Putamen (tissue), 1 donor: Measurements from ENCODE around the gene LRRC40.
"Not testable (repeated sequence)": the region's sequence is repeated elsewhere in the genome, so short reads cannot be mapped to it uniquely, and the experiment has no call there.

Experiments
- DNase-seq: peaks from one replicate; pipeline ENCODE4 v3.0.0-alpha.2; 2016; ENCODE audit warnings: low spot score

The LRRC40 gene

DNA sequence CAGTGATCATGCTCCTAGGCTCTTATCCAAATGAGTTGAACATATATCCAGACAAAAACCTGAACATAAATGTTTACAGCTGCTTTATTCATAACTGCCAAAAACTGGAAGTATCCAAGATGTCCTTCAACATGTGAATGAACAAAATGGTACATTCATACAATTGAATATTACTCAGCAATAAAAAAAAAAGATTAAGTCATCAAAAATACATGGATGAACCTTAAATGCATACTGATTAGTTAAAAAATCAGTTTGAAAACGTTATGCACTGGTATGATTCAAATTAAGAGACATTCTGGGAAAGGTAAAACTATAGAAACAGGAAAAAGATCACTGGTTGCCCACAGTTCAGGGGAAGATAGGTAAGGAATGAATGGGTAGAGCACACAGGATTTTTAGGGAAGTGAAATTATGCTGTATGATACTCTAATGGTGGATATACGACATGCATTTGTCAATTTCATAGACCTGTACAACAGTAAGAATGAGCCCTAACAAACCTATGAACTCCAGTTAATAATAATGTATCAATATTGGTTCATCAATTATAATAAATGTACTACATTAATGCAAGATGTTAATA is 3.1 kb downstream of the LRRC40 start:
- no peak for DNase-seq

GRCh38 chr1:70200065-70200464 is 5.3 kb downstream of the LRRC40 start:
- no peak for DNase-seq

- no peak for DNase-seq
These were observed 9.0 kb downstream of the LRRC40 start for GRCh38 chr1:70196333-70196732.

DNA sequence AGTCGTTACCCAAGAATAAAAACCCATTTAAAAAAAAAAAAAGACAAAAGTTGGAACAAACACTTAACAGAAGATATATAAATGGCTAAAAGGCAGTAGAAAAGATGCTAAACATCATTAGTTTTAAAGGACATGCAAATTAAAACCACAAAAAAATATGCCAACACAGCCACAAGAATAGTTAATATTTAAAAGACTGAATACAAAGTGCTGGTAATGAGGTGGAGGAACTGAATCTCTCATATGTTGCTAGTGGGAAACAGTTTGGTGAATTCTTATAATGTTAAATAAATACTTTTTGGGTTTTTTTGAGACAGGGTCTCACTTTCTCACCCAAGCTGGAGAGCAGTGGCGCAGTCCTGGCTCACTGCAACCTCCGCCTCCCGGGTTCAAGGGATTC is 10.0 kb downstream of the LRRC40 start:
- DNase-seq: no peak

DNA sequence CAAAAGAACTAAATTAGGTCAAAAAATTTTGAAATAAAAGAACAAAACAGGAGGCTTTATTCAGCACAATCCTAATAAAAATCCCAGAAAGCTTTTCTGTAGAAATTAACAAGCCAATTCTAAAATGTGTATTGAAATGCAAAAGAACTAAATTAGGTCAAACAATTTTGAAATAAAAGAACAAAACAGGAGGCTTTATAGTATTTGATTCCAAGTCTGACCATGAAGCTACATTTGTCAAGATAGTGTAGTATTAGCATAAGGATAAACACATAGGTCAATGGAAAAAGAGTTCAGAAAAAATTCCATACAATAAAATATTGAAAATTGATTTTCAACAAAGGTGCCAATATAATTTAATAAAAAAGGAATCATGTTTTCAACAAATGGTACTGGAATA is 10.8 kb downstream of the LRRC40 start:
- no peak for DNase-seq

DNA sequence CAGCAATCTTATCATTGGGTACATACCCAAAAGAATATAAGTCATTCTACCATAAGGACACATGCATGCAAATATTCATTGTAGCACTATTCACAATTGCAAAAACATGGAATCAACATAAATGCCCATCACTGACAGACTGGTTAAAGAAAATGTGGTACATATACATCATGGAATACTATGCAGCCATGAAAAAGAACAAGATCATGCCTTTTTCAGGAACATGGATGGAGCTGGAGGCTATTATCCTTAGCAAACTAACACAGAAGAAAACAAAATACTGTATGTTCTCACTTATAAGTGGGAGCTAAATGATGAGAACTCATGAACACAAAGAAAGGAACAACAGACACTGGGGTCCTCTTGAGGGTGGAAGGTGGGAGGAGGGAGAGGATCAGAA is 12.9 kb downstream of the LRRC40 start:
- DNase-seq: not testable (repeated sequence)

- no peak for DNase-seq
These were observed 15.2 kb downstream of the LRRC40 start for GRCh38 chr1:70190180-70190579.

GRCh38 chr1:70188522-70188921 is 16.9 kb downstream of the LRRC40 start:
- no peak for DNase-seq

- not testable (repeated sequence) for DNase-seq
These were observed 20.2 kb downstream of the LRRC40 start for GRCh38 chr1:70185181-70185580.

- DNase-seq: no peak
These were observed 33.9 kb downstream of the LRRC40 start for GRCh38 chr1:70171512-70171911.

DNA sequence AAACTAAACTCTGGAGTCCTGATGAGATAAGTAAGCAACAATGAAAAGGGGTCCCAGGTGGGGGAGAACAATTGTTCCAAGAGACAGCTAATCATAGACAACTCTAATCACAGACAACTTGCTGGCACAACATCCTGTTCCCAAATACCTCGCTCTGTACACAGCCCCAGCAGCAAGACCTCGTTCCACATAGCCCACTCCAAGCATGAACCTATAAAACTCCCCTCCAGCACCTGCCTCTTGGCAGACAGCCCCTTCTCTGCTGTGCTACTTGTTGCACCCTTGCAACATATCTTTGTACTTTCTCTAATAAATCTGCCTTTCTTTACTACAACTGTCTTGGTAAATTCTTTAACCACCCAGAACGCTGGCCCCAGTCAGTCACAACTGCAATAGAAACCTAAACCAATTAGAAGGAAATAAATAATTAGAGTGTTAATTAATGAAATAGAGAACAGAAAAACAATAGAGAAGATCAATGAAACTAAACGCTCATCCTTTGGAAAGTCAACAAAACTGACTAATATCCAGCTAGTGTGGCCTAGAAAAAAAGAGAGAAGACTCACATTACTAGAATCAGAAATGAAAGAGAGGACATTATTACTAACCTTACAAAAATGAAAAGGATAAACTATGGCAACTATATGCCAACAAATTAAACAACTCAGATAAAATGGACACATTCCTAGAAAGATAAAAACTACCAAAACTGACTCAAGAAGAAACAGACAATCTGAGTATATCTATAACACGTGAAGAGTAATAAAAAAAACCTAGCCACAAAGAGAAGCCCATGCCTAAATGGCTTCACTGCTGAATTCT is 36.1 kb downstream of the LRRC40 start:
- no peak for DNase-seq

DNA sequence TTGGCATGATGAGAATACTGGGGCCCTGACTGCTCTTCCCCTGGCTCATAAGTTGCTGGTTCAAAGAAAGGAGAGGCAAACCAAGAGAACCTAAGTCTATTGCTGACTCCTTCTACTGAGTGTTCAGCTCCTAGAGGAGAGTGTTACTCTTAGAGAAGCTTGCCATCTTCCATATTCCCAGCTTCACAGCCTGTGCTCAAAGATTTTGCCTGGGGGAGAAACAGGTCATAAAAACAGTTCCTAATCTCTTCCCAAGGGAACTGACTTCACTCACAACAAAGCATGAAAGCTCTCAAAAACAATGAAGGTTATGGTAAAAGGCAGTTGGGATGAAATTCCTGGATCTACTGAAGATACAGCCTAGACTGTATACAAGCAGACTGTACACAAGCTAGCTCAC is 37.1 kb downstream of the LRRC40 start:
- DNase-seq: no peak

DNA sequence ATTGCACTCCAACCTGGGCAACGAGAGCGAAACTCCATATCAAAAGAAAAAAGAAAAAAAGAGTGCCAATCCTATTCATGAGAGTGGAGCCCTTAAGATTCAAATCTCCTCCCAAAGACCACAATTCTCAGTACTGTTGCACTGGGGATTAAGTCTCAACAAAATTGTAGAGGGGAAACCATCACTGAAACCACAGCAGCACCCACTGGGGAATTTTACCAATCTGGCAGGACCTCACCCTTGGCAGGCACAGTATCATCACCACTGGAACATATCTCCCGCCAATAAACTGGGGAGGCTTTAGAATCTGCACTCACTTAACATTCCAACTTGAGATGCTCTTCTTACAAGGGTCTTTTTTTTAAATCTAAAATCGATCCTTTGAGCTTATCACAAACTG is 41.0 kb downstream of the LRRC40 start:
- no peak for DNase-seq

DNA sequence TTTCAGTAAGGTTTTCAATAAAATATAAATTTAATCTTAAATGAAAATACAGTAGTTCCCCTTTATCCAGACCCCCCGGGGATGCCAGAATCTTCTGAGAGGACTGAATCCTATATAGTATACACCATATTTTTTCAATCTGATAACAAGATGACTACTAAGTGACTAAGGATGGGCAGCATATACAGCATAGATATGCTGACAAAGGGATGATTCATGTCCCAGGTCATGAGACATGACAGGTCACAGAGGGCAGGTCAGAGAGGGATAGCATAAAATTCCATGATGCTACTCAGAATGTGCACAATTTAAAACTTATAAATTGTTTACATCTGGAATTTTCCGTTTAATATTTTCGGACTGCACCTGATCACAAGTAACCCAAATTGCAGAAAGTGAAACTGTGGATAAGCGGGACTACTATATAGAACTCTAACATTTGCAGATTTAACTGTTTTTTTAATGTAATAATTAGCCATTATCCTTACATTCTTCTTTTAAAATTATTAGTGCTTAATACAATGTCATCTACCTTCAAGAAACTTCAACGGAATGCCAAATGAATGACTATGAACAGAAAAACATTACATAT is 48.8 kb downstream of the LRRC40 start:
- DNase-seq: no peak

DNA sequence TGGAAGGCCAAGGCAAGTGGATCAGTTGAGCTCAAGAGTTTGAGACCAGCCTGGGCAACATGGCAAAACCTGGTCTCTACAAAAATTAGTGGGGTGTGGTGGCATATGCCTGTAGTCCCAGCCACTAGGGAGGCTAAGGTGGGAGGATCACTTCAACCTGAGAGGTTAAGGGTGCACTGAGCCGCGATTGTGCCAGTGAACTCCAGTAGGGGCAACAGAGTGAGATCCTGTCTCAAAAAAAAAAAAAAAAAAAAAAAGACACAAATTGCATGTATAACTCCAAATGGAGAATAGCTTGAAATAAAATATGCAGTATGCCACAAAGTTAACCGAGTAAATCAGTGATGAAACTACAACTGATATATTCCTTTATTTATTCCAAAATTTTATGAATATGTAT is 51.6 kb downstream of the LRRC40 start:
- DNase-seq: no peak

- no peak for DNase-seq
These were observed 54.9 kb downstream of the LRRC40 start for GRCh38 chr1:70150444-70150843.

DNA sequence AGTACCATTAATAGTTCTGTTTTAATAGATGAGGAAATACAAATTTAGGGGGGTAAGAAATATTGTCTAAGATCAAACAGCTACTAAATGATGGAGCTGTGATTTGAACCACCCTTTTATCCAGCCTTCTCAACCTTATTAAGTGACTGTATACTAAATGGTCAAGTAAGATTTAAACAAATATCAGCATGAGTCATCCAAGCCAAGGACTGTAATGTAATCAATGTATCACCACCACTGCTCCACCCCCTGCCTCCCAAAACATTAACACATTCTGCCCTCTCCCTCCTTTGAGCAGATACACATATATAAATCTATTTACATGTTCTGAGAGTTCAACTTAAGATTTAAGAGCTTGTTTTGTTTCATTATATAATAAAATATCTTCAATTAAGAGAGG is 58.9 kb downstream of the LRRC40 start:
- DNase-seq: no peak

- no peak for DNase-seq
These were observed 62.2 kb downstream of the LRRC40 start for GRCh38 chr1:70143048-70143659.

DNA sequence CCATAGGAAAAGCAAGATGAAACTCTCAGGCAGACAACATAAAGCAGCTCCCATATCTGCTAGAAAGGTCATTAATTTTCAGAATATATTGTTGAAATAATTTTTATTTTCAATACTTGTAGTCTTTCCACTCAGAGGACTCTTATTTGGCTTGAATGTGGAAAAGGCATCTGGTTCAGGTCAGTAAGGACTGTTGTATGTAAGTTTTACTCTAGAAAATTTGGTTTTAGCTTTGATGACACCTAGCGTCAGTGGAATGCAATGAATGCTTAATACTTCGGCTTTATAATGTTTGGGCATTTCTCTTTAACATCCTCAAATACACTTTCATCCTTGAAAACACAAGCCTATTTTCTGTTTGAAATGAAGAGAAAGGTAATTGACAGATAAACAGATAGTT is 63.3 kb downstream of the LRRC40 start:
- no peak for DNase-seq

- DNase-seq: no peak
These were observed 64.5 kb downstream of the LRRC40 start for GRCh38 chr1:70140894-70141293.

DNA sequence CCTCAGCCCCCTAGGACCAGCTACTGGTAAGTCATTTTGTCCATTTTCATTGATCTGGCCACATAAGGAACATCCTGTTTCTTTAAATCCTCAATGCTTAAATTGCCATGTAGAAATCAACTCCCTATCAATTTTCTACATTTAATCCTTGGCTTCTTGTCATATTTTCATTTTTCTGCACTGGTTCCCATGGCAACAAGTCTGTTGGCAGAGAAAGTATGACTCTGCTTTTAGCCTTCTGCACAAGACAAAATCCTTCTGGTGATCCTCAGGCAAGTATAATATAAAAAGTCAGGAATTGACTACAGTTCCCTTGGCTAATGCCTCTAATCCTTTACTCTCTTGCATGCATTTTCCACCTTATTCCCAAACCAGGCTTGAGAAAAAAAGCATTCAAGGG is 65.0 kb downstream of the LRRC40 start:
- peak; percentile 68 for DNase-seq

DNA sequence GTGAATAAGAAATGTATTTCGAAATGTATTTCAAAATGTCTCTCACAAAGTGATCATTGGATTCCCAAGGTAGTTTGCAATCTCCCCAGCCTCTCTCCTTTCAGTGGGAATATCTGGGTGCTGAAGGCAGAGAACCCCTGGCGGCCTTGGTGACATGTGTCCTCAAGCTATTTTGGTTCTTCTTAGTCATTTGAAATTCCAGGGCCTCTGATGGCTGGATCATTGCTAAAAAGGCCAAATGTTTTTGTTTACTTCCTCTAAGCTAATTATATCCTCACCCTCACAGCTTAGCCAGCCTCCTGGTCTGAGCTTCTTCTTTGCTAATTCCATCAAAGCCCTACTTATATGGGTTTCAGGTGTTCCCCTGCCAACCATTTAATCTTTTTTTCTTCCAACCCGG is 71.2 kb downstream of the LRRC40 start:
- DNase-seq: no peak

GRCh38 chr1:70117046-70117445 is 88.3 kb downstream of the LRRC40 start:
- no peak for DNase-seq
